Fibroblast of lung (primary cell): ENCODE data around the gene MSL3B.

Experiments used
- DNase-seq, 2 donors: peaks; one replicate each; pipeline versions ENCODE4 v3.0.0 to v3.0.0-alpha.2; 2010; ENCODE audit warnings: low read depth in 2 of 2
- H2AFZ ChIP-seq: 2 replicates; pipeline ENCODE4 v1.5.1; 2012; ENCODE audit warnings: low read length, control low read depth, inconsistent platforms
- H3K27ac ChIP-seq: 2 replicates; pipeline ENCODE4 v1.5.1; 2011; ENCODE audit warnings: low read length, control low read depth; ENCODE audit not compliant: insufficient read depth
- H3K27me3 ChIP-seq: 2 replicates; pipeline ENCODE4 v1.5.1; 2011; ENCODE audit warnings: mild to moderate bottlenecking, low read length; ENCODE audit not compliant: control insufficient read depth, insufficient read depth
- H3K36me3 ChIP-seq: 2 replicates; pipeline ENCODE4 v1.5.1; 2011; ENCODE audit warnings: low read length; ENCODE audit not compliant: control insufficient read depth, insufficient read depth
- H3K4me1 ChIP-seq: 2 replicates; pipeline ENCODE4 v1.5.1; 2011; ENCODE audit warnings: low read length; ENCODE audit not compliant: control insufficient read depth, insufficient read depth; ENCODE audit errors: extremely low read depth
- H3K4me2 ChIP-seq: 2 replicates; pipeline ENCODE4 v1.5.1; 2011; ENCODE audit warnings: low read length, control low read depth; ENCODE audit not compliant: insufficient read depth; ENCODE audit errors: extremely low read depth
- H3K4me3 ChIP-seq, 4 experiments: fragments of 200-600 bp in 1 of 4; sonication (generic) in 1 of 4; replicated peaks in 1 of 4; 2 replicates each; pipeline ENCODE4 v1.5.1; 2011 to 2016; ENCODE audit warnings: low read length in 4 of 4, low read depth in 3 of 4, mild to moderate bottlenecking in 3 of 4, control low read depth in 2 of 4, inconsistent platforms in 1 of 4, mixed read lengths in 1 of 4; ENCODE audit not compliant: insufficient read depth in 1 of 4; ENCODE audit errors: control extremely low read depth in 1 of 4
- H3K79me2 ChIP-seq: 2 replicates; pipeline ENCODE4 v1.5.1; 2012; ENCODE audit warnings: mild to moderate bottlenecking, low read length, inconsistent platforms; ENCODE audit not compliant: control insufficient read depth, insufficient read depth
- H3K9ac ChIP-seq: 2 replicates; pipeline ENCODE4 v1.5.1; 2011; ENCODE audit warnings: mild to moderate bottlenecking, low read length, control low read depth; ENCODE audit not compliant: insufficient read depth
- H3K9me3 ChIP-seq: 2 replicates; pipeline ENCODE4 v1.5.1; 2012; ENCODE audit warnings: low read depth, low read length; ENCODE audit not compliant: control insufficient read depth, insufficient read depth
- H4K20me1 ChIP-seq: 2 replicates; pipeline ENCODE4 v1.5.1; 2011; ENCODE audit warnings: low read length; ENCODE audit not compliant: control insufficient read depth, insufficient read depth; ENCODE audit errors: extremely low read depth
- CTCF ChIP-seq, 2 donors: IDR thresholded peaks in 1 of 2; conservative IDR thresholded peaks in 1 of 2; 1 replicate in 1 of 2; 2 replicates in 1 of 2; pipeline ENCODE4 v1.5.1; 2011 to 2012; ENCODE audit warnings: low read length in 2 of 2, control low read depth in 1 of 2, inconsistent platforms in 1 of 2, low read depth in 1 of 2, mild to moderate bottlenecking in 1 of 2
- EZH2 ChIP-seq: IDR thresholded peaks from 2 replicates; pipeline ENCODE4 v1.5.1; 2012; ENCODE audit warnings: low read length, control low read depth, mild to moderate bottlenecking; ENCODE audit errors: missing control alignments

MSL3B gene

GRCh38 chr2:233831011-233831721, 37.0 kb downstream of the MSL3B start:
- no peak for TF ChIP-seq CTCF (conservative IDR thresholded peaks at IDR 0.05 in 1 of 2, IDR thresholded peaks at IDR 0.05 in 1 of 2; ENCODE audit: low read depth in 1 of 2, low read length in 2 of 2)
- no peak for TF ChIP-seq EZH2
- H3K36me3 ChIP-seq, result peaks cover 6% of the 10 kb centered on the region
- H3K9me3 ChIP-seq, result no peaks in the 10 kb centered on the region
- no peak overlapping the region for H2AFZ ChIP-seq
- peaks cover under 1% of the 10 kb centered on the region for H3K79me2 ChIP-seq
- H3K9ac ChIP-seq, result no peak overlapping the region
- H3K4me3 ChIP-seq, result no peak overlapping the region
- no peak overlapping the region for H3K27ac ChIP-seq
- DNase-seq, result no peak
- no peaks in the 10 kb centered on the region for H3K4me1 ChIP-seq
- H4K20me1 ChIP-seq, result no peaks in the 10 kb centered on the region
- H3K27me3 ChIP-seq, result no peaks in the 10 kb centered on the region
- H3K4me2 ChIP-seq, result no peak overlapping the region

GRCh38 chr2:233830111-233830802, 37.9 kb downstream of the MSL3B start:
- no peak for TF ChIP-seq EZH2
- TF ChIP-seq CTCF (conservative IDR thresholded peaks at IDR 0.05 in 1 of 2, IDR thresholded peaks at IDR 0.05 in 1 of 2; ENCODE audit: low read depth in 1 of 2, low read length in 2 of 2), result no peak
- Histone ChIP-seq H3K27me3 (no peaks in the 10 kb centered on the region), H3K4me1 (no peaks in the 10 kb centered on the region), H3K79me2 (no peaks in the 10 kb centered on the region), H3K4me2 (no peak overlapping the region), H3K9ac (no peak overlapping the region), H4K20me1 (no peaks in the 10 kb centered on the region), H3K36me3 (peaks cover 2% of the 10 kb centered on the region), H2AFZ (no peak overlapping the region), H3K9me3 (no peaks in the 10 kb centered on the region), H3K27ac (no peak overlapping the region), H3K4me3 (no peak overlapping the region)
- no peak for DNase-seq

GRCh38 chr2:233829193-233830110, 38.7 kb downstream of the MSL3B start:
- Histone ChIP-seq H4K20me1 (no peaks in the 10 kb centered on the region), H3K4me2 (no peak overlapping the region), H3K4me3 (no peak overlapping the region), H3K9ac (no peak overlapping the region), H3K27me3 (no peaks in the 10 kb centered on the region), H3K27ac (no peak overlapping the region), H3K9me3 (no peaks in the 10 kb centered on the region), H2AFZ (no peak overlapping the region), H3K36me3 (no peaks in the 10 kb centered on the region), H3K4me1 (no peaks in the 10 kb centered on the region), H3K79me2 (no peaks in the 10 kb centered on the region)
- no peak for DNase-seq
- TF ChIP-seq EZH2, result no peak
- no peak for TF ChIP-seq CTCF (conservative IDR thresholded peaks at IDR 0.05 in 1 of 2, IDR thresholded peaks at IDR 0.05 in 1 of 2; ENCODE audit: low read depth in 1 of 2, low read length in 2 of 2)
